HT1080 (cell line): Measurements from ENCODE around the gene GLRX5. TPM values are rescaled to one million over a fixed set of nuclear protein-coding genes. Genes with fewer than 3 reads are reported as not detected.

Experiments used
- DNase-seq: peaks from one replicate; pipeline ENCODE4 v3.0.0-alpha.2; 2015; ENCODE audit warnings: low read depth
- total RNA-seq: library from RNA; depleted of rRNA; stranded (reverse); fragments of >200 nt; shearing (Covaris generic); gene quantifications from 2 replicates; pipeline ENCODE4 v1.2.3, GENCODE V29; 2014

Gene GLRX5
- total RNA-seq, 1 experiment from 2014 or later = 112 TPM

DNA sequence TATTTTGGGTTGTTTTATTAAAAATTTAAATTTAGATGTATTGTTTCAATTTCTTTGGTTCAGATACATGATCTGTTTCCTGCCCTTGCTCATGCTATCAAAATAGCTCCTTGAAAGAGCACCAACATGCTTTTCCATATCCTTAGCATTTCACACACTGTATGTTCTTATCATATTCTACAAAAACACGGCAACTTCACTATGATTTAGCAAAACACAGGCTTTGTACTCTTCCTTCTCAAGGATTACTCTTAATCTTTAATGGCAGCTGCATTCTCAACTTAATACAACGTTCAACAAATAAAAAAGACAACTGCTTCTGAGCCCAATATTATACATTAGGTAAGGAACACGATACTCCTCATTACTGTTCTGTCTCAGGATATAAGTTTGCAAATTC is 2.9 kb upstream of the GLRX5 start:
- no peak for DNase-seq

DNA sequence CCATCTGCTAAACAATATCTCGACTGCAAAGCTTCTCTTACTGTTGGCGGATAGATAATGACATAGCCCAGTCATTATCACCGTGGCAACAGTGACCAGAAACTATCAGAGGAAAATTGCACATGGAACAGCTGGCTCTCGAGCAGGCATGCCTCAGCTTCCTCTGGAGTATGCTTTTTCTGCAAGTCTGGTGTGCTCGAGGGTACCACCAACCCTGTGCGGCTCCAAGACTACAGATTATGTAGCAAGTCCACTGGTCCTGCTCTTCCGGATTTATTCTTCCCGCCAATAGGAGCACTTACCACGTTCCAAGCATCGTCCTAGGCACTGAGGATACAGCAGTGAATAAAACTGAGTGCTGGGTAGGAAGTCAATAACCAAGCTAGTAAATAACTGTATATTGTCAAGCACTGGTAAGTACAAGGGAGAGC is 1.4 kb upstream of the GLRX5 start:
- peak; percentile 57 for DNase-seq

DNA sequence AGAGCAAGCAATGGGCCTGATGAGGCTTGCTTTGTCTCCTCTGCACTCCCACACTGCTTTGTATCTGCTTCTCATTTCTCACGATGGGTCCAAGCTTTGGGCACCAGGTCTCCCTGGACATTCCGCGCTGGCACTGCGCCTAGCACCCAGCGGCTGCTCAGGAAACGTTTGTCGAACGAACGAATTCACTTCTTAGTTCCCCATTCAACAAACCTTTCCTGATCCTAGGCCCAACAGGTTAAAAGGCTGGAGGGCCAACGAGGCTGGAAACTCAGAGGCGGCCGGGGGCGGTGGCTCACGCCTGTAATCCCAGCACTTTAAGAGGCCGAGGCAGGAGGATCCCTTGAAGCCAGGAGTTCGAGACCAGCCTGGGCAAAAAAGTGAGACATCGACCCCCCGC is 1.0 kb upstream of the GLRX5 start:
- DNase-seq = no peak

DNA sequence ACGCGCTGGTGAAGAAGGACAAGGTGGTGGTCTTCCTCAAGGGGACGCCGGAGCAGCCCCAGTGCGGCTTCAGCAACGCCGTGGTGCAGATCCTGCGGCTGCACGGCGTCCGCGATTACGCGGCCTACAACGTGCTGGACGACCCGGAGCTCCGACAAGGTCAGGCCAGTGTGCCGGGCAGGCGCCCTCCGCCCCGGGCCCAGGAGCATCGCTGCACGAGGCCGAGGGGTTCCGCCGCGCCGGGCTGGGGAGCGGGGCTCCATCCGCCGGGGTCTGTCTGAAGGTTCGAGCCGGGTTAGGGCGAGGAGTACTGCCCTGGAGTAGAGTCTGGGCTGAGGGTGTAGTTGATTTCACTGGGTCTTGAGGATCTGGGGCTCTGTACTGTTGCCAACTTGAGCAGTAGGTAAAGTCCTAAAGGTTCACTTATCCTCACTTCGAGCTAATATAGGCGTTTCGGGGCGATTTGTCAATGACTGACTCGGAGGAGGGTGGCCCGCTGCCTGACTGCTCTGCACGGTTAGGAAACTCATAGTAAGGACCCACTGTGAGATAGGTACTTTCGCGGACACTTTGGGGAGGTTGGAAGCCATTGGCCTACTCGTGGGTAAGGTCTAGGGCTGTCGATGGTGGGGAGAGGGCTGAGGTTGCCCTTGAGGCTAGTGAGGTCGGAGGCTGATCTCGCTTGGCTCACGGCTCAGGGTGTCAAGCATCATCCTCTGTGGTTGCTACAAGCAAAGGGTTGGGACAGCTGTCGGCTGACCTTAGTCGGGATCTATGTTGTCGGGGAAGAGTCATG is 574 bp downstream of the GLRX5 start:
- DNase-seq = no peak

DNA sequence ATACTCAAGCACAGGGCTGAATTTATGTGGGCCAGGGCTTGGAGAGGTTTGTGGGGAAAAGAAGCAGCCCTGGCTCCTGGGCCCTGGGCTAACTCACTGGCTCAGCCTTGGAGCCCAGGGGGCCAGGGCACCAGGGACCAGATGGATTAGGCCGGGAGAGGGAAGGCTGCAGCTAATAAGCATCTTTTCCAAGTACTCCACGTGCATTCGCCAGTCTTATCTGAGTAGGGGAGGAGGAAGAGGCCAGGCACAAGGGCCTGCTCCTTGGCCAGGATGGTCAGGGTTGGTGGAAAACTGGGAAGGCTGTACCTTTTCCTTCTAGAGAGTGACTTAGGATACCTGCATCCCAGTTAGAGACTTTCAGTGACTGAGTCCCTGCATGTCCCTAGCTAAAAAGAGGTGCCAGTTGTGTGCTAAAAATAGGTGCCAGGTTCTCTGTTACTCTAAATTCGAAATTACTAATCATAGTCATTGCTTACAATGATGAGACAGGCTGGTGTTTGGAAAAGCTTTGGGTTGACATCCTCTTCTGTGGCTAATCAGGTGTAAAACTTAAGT is 1.3 kb downstream of the GLRX5 start:
- DNase-seq = no peak

DNA sequence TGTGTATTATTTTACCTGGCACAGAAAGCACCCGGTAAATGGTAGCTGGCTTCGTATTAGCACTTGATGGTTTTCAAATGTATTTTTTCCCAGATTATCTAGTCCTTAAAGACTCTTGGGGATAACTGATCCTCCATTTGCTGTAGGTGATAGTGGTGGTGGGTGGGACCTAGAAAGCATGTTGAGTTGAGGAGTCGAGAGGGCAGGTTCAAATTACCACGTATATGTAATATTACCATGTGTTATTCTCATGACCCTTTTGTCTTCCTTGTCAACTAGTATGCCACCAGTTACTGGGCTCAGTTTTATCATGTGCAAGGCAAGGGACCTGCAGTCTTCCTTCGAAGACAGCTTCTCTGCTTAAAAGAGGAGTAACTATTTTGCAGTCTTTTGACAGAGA is 1.8 kb downstream of the GLRX5 start:
- no peak for DNase-seq

DNA sequence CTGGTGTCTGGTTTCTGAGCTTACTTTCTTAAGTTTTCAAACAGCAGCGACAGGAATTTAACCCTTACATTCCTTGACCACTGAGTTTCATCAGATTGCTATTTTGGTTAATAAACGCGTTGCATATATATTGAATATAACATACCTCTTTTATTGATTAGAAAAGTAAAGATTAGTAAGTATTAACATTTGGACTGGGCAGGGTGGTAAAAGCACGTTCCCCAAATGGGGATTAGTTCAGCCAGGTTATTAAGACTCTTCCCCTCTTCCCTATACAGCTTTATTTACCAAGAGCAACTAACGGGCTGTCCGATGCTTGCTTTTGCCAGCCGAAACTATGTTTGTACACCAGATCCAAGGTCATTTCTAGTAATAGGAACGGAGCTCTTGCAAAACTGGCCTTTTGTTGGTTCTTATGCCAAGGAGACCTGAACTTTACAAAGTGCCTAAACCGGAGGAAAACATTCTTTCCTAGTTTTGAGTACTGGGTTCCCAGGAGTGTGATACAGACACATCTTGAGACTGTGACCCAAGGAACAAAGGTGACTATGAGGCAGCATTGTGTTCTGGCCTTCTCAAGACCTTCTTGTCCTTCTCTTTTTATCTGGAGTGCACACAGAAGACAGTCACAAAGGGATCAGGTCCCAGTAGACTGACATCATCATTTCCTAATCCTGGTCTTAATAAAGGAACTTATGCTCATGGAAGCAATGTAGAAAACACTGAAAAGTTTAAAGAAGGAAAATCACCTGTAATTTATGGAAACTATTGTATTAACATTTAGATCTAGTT is 2.6 kb downstream of the GLRX5 start:
- no peak for DNase-seq

DNA sequence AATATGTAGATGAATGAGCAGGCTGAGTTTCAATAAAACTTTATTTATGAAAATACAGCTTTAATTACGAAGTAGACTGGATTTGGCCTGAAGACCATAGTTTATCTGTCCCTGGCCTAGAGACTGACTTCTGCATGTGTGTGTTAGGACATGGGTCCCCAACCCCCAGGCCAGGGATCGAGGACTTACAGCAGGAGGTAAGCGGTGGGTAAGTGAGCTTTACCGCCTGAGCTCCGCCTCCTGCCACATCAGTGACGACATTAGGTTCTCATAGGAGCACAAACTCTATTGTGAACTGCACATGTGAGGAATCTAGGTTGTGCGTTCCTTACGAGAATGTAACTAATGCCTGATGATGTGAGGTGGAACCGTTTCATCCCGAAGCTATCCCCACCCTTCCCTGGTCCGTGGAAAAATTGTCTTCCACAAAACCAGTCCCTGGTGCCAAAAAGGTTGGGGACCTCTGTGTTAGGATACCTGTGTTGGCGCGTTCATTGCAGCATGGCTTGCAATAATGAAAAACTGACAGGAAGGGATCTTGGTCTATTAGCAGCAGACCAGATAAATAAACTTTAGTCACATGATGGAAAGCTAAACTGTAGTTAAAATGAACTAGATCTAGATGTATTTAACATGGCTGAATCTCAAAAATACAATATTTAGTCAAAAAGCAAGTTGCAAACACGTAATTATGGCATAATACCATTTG is 4.1 kb downstream of the GLRX5 start:
- DNase-seq = no peak

DNA sequence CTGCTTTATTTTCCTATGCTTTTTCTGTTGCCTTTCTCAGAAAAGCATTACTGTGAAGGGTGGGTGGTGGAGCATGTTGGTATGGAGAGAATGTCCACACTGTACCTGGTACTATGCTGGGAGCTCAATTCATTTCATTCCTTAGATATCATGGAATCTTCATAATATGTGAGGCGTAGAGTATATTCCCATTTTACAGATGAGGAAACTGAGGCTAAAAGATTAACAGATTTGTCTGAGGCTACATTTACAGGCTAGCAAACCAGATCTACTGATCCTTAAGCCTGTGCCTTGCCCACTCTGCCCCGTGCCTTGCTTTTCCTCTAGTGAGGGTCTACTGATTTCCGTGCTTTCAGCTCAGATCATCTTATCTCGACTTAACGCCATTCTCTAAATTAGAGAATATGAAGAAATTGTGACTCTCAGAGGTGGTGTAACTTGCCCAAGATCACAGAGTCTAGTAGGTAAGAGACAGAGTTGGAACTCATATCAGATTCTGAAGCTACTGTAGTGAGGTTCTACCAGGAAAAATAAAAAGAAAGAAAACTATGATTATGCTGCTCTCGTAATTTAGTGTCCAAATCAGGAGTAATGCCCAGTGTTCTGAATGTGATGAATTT is 5.5 kb downstream of the GLRX5 start:
- no peak for DNase-seq

DNA sequence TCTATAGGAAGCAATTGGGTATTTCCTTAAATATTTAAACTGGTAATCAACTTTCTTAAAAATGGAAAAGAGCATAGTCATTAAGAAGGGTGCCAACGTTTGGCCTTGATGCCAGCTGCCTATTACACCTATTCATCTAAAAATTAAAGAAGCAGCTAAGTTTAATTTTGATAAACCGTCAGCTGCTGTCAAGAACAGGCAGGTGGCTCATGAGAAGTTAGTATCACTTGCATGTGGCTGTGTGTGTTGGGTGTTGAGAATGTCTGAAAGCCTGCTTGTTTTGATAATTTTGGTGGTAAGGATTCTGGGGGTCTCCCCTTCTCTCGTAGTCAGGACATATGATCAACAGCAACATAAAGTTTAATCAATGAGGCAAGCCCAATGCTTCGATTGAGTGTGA is 6.5 kb downstream of the GLRX5 start:
- no peak for DNase-seq

DNA sequence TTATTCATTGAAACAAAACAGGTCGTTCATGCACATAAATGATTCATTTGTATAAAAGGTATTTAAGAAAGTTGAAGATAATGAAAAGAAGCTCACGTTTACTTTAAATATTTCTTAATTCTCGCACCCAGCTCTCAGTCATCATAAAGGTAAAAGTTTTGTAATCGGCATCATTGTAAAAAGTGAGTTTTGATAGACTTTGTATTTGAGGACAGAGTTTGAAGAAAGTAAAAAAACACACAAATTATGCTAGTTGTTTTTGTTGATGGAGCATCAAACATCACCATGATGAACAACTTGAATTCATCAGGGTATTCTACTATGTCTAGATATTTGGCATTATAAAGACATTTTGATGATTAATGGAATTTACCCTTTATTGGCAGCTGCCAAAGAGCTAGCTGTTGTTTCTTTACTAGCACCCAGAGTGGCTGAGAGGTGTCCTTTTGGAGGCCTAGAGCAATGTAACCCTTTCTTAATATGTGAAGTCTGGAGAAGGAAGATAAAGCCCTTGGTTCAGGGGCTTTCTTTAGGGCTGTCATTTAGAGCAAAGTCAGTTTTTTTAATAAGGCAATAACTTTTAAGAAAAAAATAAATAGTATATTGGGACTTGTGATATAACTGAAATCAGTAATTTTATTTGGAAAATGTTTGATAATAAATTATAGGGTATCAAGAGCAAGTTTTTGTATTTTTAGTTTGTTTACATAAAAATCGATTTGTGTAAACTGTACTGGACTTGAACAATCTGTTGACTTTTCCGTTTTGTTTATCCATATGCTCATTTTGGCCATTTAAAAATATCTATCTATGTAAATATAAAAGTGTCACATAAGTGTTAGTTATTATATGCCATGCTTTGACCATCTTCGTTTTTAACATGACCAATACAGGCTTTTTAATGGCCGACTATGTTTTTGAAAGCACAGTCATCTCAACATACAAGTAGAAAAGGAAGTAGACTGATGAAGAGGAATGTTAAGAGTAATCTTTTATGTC is 7.4 kb downstream of the GLRX5 start:
- no peak for DNase-seq

DNA sequence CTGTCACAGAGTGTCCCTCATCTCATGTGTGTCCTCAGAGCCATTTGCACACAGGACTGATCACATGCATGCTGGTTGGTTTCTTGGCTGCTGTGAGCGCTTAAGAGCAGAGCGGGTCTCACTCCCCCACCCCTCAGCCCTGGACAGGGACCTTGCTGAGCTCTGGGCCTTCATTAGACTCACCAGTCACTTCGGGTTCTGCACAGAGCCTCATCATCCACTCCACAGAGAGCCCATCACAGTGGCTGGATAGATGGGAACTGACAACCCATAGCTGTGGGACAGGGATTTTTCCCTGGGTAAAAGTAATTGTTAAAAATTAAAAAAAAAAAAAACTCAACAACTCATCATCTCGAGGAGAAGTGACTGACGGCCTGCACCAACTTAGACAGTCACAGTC is 8.2 kb downstream of the GLRX5 start:
- no peak for DNase-seq

DNA sequence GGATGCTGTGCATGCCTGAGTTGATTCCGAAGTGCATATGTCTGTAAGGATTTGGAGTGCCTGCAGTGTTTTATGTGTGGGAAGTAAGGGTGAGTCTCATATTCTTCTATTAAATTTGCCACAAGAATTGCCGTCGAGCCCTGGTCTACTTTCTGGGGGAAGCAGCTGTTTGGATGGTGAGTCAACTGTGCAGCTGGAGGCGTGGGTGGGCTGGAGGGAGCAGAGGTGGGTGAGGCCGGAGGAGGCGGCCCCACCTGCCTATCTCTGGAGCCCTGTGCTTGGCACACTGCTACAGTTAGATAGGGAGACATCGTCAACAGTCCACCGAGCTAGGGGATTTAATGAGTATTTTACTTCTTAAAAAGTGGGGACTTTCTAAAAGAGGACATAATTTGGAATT is 9.7 kb downstream of the GLRX5 start:
- DNase-seq = no peak

DNA sequence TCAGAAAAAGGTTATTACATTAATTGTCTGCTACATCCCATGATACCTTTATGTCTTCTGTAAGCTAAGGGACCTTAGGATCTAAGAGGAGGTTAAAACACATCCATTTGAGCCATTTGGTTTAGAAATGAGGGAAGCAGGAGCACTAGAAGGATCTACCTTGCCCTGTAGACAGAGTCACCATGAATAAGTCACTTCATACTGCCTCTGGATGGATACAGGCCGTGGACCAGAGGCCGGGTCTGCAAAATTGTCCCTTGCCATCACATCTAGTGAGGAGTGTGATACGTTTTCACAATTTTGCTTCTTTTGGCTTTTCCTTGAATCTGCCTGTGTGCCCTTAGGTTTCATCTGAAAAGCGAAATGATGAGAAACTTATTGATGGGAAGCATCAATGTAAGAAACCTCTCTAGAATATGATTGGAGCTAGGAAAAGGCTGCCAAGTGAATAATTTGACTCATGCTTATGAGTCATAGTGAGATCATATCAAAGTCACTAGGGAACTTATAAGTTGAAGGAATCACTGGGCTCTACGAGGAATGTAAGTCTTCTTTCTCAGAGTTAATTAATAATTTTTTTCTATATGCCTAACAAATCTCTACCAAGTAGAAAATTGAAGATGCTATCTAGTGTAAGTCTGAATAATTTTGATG is 10.8 kb downstream of the GLRX5 start:
- DNase-seq = peak; percentile 90

DNA sequence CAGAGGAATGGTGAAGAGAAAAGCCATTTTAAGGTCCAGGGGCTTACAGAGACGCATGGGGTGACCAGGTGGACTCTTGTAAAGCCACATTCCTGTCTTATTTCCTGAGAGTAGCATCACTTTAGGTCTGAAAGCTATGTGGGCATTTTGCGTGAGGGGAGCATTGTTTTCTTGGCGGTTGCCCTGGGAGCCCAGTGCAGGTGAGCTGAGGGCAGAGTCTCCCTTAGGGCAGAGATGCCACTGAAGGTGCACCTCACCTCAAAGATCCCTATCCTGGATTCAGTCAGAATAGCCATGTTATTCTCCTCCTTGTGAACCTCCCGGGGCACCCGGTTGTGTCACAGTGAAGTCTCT is 12.4 kb downstream of the GLRX5 start:
- no peak for DNase-seq

DNA sequence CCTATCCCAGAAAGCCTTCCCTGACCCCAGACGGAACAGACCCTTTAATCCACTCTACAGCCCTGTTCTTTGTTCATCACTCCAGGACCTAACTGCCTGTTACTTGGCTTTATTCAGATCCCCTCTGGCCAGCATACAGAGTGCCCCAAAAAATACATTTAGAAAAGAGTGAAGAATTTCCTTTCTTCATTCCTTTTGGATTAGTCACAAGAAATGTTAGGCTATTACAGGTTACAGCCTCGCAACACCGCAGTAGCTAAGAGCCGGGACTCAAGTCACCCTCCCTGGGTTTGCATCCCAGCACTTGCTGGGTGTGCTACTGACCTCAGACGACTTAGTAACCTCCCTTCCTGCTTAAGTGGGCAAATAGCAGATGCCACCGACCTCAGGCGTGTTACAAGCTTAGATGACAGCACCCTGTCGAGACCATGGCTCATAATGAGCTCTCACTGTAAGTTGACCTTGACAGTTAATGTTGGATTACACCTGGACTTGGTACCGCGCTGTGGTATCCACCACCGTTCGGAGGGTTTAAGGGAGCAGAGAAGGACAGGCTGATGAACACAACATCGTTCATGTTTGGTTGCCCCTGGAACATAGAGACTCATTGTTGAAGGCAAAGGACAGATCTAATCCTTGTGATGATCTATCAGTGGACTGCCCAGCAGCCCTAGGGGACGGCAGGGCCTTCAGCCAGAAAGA is 12.9 kb downstream of the GLRX5 start:
- DNase-seq = peak; percentile 85

DNA sequence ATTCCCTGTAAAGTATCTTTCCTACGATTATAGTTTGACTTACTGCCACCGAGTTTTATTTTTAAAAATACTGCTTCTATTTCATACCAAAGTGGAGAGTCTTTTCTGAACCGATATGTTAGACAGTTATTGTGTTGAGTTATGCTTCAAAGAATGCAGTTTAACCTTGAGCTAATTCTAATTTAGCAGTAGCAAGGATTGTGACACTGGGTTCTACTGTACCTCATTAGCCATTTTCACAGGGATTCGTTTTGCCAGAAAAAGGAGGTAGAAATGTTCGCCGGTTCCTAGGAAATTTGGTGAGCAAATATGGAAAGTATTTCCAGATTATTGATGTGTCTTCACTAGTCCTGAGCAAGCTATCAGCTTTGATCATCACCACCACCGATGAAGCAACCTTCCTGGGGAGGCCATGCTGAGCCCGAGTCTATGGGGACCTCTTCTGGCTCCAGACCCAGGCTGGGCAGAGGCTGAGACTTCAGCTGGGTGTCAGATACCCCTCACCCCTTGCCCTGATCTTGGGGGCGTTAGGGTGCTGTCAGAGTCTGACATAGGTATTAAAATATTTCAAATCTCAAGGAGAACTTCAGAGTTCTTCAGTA is 13.6 kb downstream of the GLRX5 start:
- DNase-seq = no peak
